H7 (cell line): ENCODE measurements around the gene SELENOI. TPM values are rescaled to one million over a fixed set of nuclear protein-coding genes. Genes with fewer than 3 reads are reported as not detected.

Experiments
- DNase-seq: peaks from one replicate; pipeline ENCODE4 v3.0.0; 2012
- H3K27me3 ChIP-seq: 2 replicates; pipeline ENCODE4 v1.6.0; 2011; ENCODE audit warnings: mild to moderate bottlenecking, low read length; ENCODE audit not compliant: control insufficient read depth, insufficient read depth
- H3K36me3 ChIP-seq: replicated peaks from 2 replicates; pipeline ENCODE4 v1.5.1; 2011; ENCODE audit warnings: low read length; ENCODE audit not compliant: control insufficient read depth, insufficient read depth
- H3K4me3 ChIP-seq: 2 replicates; pipeline ENCODE4 v1.5.1; 2011; ENCODE audit warnings: low read depth, mild to moderate bottlenecking, control low read depth, low read length, moderate library complexity; ENCODE audit not compliant: insufficient read depth
- total RNA-seq: library from RNA; depleted of rRNA; stranded (reverse); fragments of >200 nt; shearing (Covaris generic); gene quantifications from 2 replicates; pipeline ENCODE4 v1.2.3, GENCODE V29; 2014; rRNA removed

SELENOI gene
- total RNA-seq, 1 experiment from 2014 or later = 28.4 TPM

GRCh38 chr2:26428846-26429245 lies 82.9 kb downstream of the SELENOI start:
- no peaks in the 10 kb centered on the region for H3K27me3 ChIP-seq
- H3K36me3 ChIP-seq = no peaks in the 10 kb centered on the region
- H3K4me3 ChIP-seq = no peak overlapping the region
- no peak for DNase-seq

- Histone ChIP-seq H3K4me3 (no peak overlapping the region), H3K27me3 (no peaks in the 10 kb centered on the region), H3K36me3 (no peaks in the 10 kb centered on the region)
- DNase-seq = no peak
Observed at GRCh38 chr2:26429779-26430578, 84.0 kb downstream of the SELENOI start.

- DNase-seq = no peak
- Histone ChIP-seq H3K36me3 (no peaks in the 10 kb centered on the region), H3K27me3 (no peaks in the 10 kb centered on the region), H3K4me3 (no peak overlapping the region)
Observed at GRCh38 chr2:26430826-26431225, 84.9 kb downstream of the SELENOI start.

GRCh38 chr2:26432363-26432762 lies 86.4 kb downstream of the SELENOI start:
- no peak overlapping the region for H3K4me3 ChIP-seq
- no peak for DNase-seq
- no peaks in the 10 kb centered on the region for H3K36me3 ChIP-seq
- H3K27me3 ChIP-seq = no peaks in the 10 kb centered on the region

- H3K4me3 ChIP-seq = no peak overlapping the region
- DNase-seq = no peak
- H3K36me3 ChIP-seq = no peaks in the 10 kb centered on the region
- H3K27me3 ChIP-seq = no peaks in the 10 kb centered on the region
Observed at GRCh38 chr2:26432859-26433258, 86.9 kb downstream of the SELENOI start.

- H3K4me3 ChIP-seq = no peak overlapping the region
- H3K27me3 ChIP-seq = no peaks in the 10 kb centered on the region
- no peaks in the 10 kb centered on the region for H3K36me3 ChIP-seq
- DNase-seq = no peak
Observed at GRCh38 chr2:26435106-26435505, 89.2 kb downstream of the SELENOI start.

- H3K36me3 ChIP-seq = no peaks in the 10 kb centered on the region
- H3K27me3 ChIP-seq = no peaks in the 10 kb centered on the region
- DNase-seq = no peak
- no peak overlapping the region for H3K4me3 ChIP-seq
Observed at GRCh38 chr2:26438526-26438925, 92.6 kb downstream of the SELENOI start.

- Histone ChIP-seq H3K4me3 (no peak overlapping the region), H3K36me3 (no peaks in the 10 kb centered on the region), H3K27me3 (no peaks in the 10 kb centered on the region)
- DNase-seq = no peak
Observed at GRCh38 chr2:26438926-26439325, 93.0 kb downstream of the SELENOI start.

- H3K4me3 ChIP-seq = no peak overlapping the region
- no peak for DNase-seq
Observed at GRCh38 chr2:26442301-26442700, 96.4 kb downstream of the SELENOI start.

GRCh38 chr2:26442707-26443106 lies 96.8 kb downstream of the SELENOI start:
- H3K36me3 ChIP-seq = no peaks in the 10 kb centered on the region
- H3K4me3 ChIP-seq = no peak overlapping the region
- H3K27me3 ChIP-seq = no peaks in the 10 kb centered on the region
- no peak for DNase-seq

More at GRCh38 chr2:26442301-26442700, 96.4 kb downstream of the SELENOI start:
- Histone ChIP-seq H3K27me3 (no peaks in the 10 kb centered on the region), H3K36me3 (no peaks in the 10 kb centered on the region)

GRCh38 chr2:26444236-26444635 lies 98.3 kb downstream of the SELENOI start:
- DNase-seq = no peak
- Histone ChIP-seq H3K4me3 (no peak overlapping the region), H3K27me3 (no peaks in the 10 kb centered on the region), H3K36me3 (no peaks in the 10 kb centered on the region)

Other genes with a start within 250 kb of the SELENOI start
- gene GAREM2, start 173.1 kb upstream of the SELENOI start, total RNA-seq = 7.2 and 9.5 TPM in 2 replicates
- gene HADHA, start 101.5 kb upstream of the SELENOI start, total RNA-seq = 111 and 137 TPM in 2 replicates
- gene HADHB, start 101.2 kb upstream of the SELENOI start, total RNA-seq = 78.7 and 88.7 TPM in 2 replicates
- gene ADGRF3, start 646 bp downstream of the SELENOI start, total RNA-seq = 1.2 TPM in 1 of 2 replicates, not detected in the other
- 0.07 TPM in 1 of 2 replicates, not detected in the other for gene DRC1, start 55.8 kb downstream of the SELENOI start, total RNA-seq
- gene OTOF, start 132.0 kb downstream of the SELENOI start, total RNA-seq = 0.07 and 0.14 TPM in 2 replicates